NT2/D1 (cell line): ENCODE results near the gene AMBRA1.

Experiments used
- DNase-seq: peaks from one replicate; pipeline ENCODE4 v3.0.0-alpha.2; 2011; ENCODE audit warnings: low read depth, low spot score
- H3K27me3 ChIP-seq: 2 replicates; pipeline ENCODE4 v1.6.0; 2011; ENCODE audit warnings: mild to moderate bottlenecking; ENCODE audit not compliant: insufficient read length, insufficient read depth
- H3K36me3 ChIP-seq: 2 replicates; pipeline ENCODE4 v1.6.1; 2011; ENCODE audit warnings: mild to moderate bottlenecking, low read length, mixed read lengths; ENCODE audit not compliant: insufficient read depth, insufficient read length
- H3K4me1 ChIP-seq: 2 replicates; pipeline ENCODE4 v1.5.1; 2011; ENCODE audit not compliant: insufficient read depth, insufficient read length
- H3K4me3 ChIP-seq: 2 replicates; pipeline ENCODE4 v1.5.1; 2011; ENCODE audit warnings: low read depth; ENCODE audit not compliant: insufficient read length
- H3K9ac ChIP-seq: 2 replicates; pipeline ENCODE4 v1.6.0; 2011; ENCODE audit warnings: low read depth; ENCODE audit not compliant: insufficient read length
- H3K9me3 ChIP-seq: 2 replicates; pipeline ENCODE4 v1.5.1; 2011; ENCODE audit warnings: mild to moderate bottlenecking, low read length; ENCODE audit not compliant: insufficient read depth
- SUZ12 ChIP-seq: IDR thresholded peaks from 2 replicates; pipeline ENCODE4 v1.6.1; 2011; ENCODE audit not compliant: insufficient read length, insufficient read depth; ENCODE audit errors: extremely low read depth
- YY1 ChIP-seq: IDR thresholded peaks from 2 replicates; pipeline ENCODE4 v1.6.1; 2011; ENCODE audit not compliant: insufficient read length, insufficient read depth
- ZNF274 ChIP-seq: IDR thresholded peaks from 2 replicates; pipeline ENCODE4 v1.6.1; 2011; ENCODE audit warnings: mild to moderate bottlenecking, low read depth, low read length

Gene AMBRA1

DNA sequence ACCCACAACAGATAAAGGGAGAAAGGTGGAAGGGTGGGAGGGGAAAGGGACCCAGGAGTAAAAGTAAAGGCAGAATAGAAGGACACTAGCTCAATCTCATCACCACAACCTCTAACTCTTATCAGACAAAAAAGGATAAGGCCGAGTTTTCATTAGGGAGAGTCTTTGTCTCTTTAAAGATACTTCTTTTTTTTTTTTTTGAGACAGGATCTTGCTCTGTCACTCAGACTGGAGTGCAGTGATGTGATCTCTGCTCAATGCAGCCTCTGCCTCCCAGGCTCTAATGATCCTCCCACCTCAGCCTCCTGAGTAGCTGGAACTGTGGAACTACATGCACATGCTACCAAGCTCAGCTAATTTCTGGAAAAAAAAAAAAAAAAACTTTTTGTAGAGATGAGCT lies 116.7 kb downstream of the AMBRA1 start:
- peaks cover 4% of the 10 kb centered on the region for H3K36me3 ChIP-seq
- no peaks in the 10 kb centered on the region for H3K9me3 ChIP-seq
- TF ChIP-seq SUZ12 (no peak), ZNF274 (no peak), YY1 (no peak)
- DNase-seq: no peak
- H3K9ac ChIP-seq: no peak overlapping the region
- H3K4me1 ChIP-seq: no peaks in the 10 kb centered on the region
- no peaks in the 10 kb centered on the region for H3K27me3 ChIP-seq
- no peak overlapping the region for H3K4me3 ChIP-seq

DNA sequence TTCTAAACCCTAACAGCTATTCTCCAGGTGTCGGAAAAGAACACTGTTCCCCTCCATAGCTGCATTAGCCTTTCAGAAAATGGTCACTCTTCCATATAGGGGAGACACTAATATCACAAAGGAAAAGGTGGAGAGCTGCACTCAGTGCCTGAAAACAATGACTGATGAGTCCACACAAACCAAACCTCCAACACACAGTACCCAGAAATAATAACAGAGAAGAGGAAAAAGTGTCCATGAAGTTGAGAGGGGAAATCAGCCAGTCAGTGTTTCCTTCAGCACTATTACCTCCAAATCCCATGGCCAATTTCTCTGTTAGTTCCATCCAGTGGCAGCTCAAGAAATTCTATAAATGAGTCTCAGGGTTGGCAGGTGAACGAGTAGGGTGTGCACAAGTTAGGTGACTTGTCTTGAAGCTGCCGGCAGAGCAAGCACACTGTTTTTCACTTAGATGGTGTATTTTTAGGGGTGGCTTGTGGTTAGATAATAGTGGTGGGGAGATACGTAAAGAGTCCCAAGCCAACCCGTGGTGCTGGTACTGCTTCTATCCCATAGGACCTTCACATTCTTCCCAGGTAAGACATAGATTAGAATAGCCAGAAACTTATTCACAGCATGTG lies 117.8 kb downstream of the AMBRA1 start:
- Histone ChIP-seq H3K36me3 (peaks cover 4% of the 10 kb centered on the region), H3K4me1 (no peaks in the 10 kb centered on the region), H3K9me3 (no peaks in the 10 kb centered on the region), H3K27me3 (no peaks in the 10 kb centered on the region), H3K9ac (no peak overlapping the region), H3K4me3 (no peak overlapping the region)
- no peak for DNase-seq
- TF ChIP-seq SUZ12 (no peak), ZNF274 (no peak), YY1 (no peak)

DNA sequence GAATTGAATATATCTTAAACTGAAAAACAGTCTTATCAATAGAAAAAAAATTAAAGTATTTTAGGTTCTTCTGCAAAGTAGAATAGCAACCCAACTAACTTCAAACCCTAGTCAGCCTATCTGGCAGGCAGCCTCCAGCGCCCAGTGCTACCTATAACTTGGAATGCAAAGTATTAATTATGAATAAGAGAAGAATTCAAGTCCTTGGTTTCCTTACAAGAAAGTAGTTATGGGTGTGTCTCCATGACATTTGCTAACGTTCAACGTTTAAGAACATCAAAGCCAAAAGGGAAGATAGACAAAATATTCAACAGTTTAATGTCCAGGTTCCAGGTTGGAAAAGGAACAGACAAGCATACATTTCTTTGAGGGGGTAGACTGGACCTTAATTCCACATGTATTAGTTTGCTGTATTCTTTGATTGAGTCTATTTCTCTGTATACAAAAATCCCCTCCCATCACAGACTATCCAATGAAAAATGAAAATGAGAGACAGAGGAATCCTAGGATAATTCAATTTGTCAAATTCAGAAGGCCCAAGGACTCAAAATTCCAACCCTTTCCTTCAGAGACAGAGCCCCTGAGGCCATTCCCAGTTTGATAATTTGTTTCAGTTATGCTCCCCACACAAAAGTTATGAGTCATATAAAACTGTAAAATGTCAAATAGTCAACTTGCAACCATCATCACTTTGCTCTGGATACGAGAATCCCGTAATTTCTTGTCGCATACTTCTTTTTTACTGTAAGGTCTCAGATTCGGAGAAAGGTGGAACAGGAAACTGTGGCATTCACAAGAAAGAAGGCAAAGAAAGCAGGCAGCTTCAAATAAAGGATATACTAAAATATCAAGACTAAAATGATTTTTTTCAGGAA lies 118.5 kb downstream of the AMBRA1 start:
- Histone ChIP-seq H3K27me3 (no peaks in the 10 kb centered on the region), H3K4me1 (no peaks in the 10 kb centered on the region), H3K9me3 (no peaks in the 10 kb centered on the region), H3K4me3 (no peak overlapping the region), H3K36me3 (peaks cover 4% of the 10 kb centered on the region), H3K9ac (no peak overlapping the region)
- TF ChIP-seq SUZ12: no peak
- no peak for DNase-seq

DNA sequence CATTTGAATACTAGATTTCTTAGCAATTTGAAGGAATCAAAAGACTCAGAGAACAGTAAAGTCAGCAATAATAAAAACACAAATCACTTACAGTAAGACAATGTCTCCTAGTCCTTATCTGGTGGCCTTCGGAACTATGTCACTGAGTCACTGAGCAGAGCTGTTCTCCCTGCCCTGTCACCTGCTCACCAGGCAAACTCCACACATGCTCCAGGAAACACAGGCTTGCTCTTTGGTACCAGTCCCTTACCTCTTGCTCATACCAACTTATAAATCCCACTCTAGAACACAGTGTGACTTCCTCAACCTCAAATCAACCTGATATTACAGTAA lies 121.2 kb downstream of the AMBRA1 start:
- no peak for TF ChIP-seq ZNF274
- H3K27me3 ChIP-seq: no peaks in the 10 kb centered on the region
- H3K36me3 ChIP-seq: peaks cover 9% of the 10 kb centered on the region
- no peaks in the 10 kb centered on the region for H3K9me3 ChIP-seq
- no peaks in the 10 kb centered on the region for H3K4me1 ChIP-seq
- H3K4me3 ChIP-seq: no peak overlapping the region
- no peak for DNase-seq
- no peak overlapping the region for H3K9ac ChIP-seq

DNA sequence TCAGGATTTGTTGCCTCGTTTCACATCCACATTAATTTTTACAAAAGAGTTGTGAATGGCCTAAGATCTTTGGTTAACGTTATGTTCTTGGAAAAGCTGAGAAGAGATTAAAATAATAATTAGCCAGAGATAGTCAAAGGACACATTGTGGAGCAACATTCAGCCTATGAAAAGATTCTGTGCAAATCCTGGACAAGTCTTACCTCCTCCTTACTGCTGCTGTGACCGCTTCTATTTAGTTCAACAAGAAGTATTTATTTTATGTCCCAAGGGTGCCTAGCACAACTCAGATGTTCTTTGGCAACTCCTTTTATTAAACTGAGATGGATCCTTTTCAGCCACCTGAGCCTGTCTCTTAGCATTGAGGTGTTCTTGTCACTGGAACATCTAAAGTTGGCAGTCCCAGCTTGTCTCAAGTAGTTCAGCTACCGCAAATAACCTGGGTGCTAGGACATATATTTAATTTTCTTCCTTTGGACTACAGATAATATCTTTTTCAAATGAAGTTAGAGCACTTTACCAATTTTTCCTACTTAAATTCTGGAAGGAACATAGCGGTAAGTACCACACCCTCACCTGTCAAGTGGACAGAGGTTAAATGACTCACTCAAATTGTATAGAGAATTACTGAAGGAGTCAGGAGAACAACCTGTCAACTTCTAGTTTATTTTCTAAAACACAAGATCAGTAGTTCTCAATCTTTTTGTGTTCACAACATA lies 121.7 kb downstream of the AMBRA1 start:
- DNase-seq: no peak
- no peak overlapping the region for H3K9ac ChIP-seq
- TF ChIP-seq YY1: no peak
- no peak for TF ChIP-seq ZNF274
- no peak for TF ChIP-seq SUZ12
- H3K36me3 ChIP-seq: peaks cover 10% of the 10 kb centered on the region
- no peaks in the 10 kb centered on the region for H3K4me1 ChIP-seq
- H3K4me3 ChIP-seq: no peak overlapping the region
- no peaks in the 10 kb centered on the region for H3K27me3 ChIP-seq
- no peaks in the 10 kb centered on the region for H3K9me3 ChIP-seq

DNA sequence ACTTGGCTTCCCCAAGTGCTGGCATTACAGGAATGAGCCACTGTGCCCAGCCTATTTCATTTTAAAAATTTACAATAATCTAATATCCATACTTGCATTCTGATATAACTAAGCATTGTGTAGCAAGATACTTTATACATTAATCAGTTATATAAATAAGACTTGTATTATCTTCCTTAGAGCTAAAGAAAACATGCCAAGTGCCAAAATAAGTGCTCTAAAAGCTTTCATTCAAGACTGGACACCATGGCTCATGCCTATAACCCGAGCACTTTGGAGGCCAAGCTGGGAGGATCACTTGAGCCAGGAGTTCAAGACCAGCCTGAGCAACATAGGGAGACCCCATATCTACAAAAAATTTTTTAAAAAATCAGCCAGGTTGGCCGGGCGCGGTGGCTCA lies 123.9 kb downstream of the AMBRA1 start:
- Histone ChIP-seq H3K36me3 (peaks cover 6% of the 10 kb centered on the region), H3K9me3 (no peaks in the 10 kb centered on the region), H3K9ac (no peak overlapping the region), H3K4me1 (peaks cover 5% of the 10 kb centered on the region), H3K27me3 (no peaks in the 10 kb centered on the region), H3K4me3 (no peak overlapping the region)
- DNase-seq: no peak
- TF ChIP-seq YY1 (no peak), ZNF274 (no peak), SUZ12 (no peak)

DNA sequence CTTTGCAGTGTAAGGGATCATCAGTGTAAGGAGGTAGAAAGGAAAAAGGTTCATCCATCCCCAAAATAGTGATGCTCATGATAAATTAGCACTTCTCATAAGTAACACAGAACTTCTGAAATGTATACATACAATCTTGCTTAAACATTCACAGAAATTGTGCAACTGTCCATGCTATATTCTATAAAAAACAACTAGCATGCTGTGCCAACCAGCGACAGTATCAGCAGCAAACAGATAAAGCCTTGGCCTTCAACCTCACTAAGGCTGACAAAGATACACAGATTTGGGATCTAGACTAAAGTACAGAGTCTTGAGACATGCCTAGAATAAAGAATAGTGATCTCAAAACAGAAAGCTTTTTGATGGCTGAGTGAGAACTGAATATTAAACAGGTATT lies 128.1 kb downstream of the AMBRA1 start:
- Histone ChIP-seq H3K4me3 (no peak overlapping the region), H3K36me3 (peaks cover 6% of the 10 kb centered on the region), H3K4me1 (peaks cover 8% of the 10 kb centered on the region), H3K9me3 (no peaks in the 10 kb centered on the region), H3K27me3 (no peaks in the 10 kb centered on the region), H3K9ac (no peak overlapping the region)
- DNase-seq: no peak
- TF ChIP-seq ZNF274 (no peak), YY1 (no peak), SUZ12 (no peak)
